ENCODE measurements around the gene IL7R.

The IL7R gene

GRCh38 chr5:35856765-35857351, at the start of gene IL7R:
Gene IL7R, plus strand, starts transcription at chr5:35856891. Its CDS starts 87 bp downstream, at chr5:35856978.
- no peak for DNase-seq (ENCODE audit: low read depth)

GRCh38 chr5:35810601-35811000, 46.1 kb upstream of the IL7R start:
- DNase-seq (ENCODE audit: low read depth): no peak

GRCh38 chr5:35811108-35811741, 45.5 kb upstream of the IL7R start:
- no peak for DNase-seq (ENCODE audit: low read depth)

GRCh38 chr5:35813521-35813920, 43.2 kb upstream of the IL7R start:
- DNase-seq (ENCODE audit: low read depth): no peak

- no peak for DNase-seq (ENCODE audit: low read depth)
These were observed 41.4 kb upstream of the IL7R start for GRCh38 chr5:35815089-35815936.

GRCh38 chr5:35816881-35817521, 39.7 kb upstream of the IL7R start:
- no peak for DNase-seq (ENCODE audit: low read depth)

GRCh38 chr5:35819026-35819425, 37.7 kb upstream of the IL7R start:
- DNase-seq (ENCODE audit: low read depth): no peak

GRCh38 chr5:35819668-35820067, 37.0 kb upstream of the IL7R start:
- DNase-seq (ENCODE audit: low read depth): no peak

GRCh38 chr5:35820735-35821134, 36.0 kb upstream of the IL7R start:
- no peak for DNase-seq (ENCODE audit: low read depth)

GRCh38 chr5:35821513-35821912, 35.2 kb upstream of the IL7R start:
- DNase-seq (ENCODE audit: low read depth): no peak

GRCh38 chr5:35822511-35822910, 34.2 kb upstream of the IL7R start:
- DNase-seq (ENCODE audit: low read depth): no peak

- DNase-seq (ENCODE audit: low read depth): no peak
These were observed 33.2 kb upstream of the IL7R start for GRCh38 chr5:35823347-35824098.

GRCh38 chr5:35826056-35826455, 30.6 kb upstream of the IL7R start:
- no peak for DNase-seq (ENCODE audit: low read depth)

- DNase-seq (ENCODE audit: low read depth): no peak
These were observed 30.1 kb upstream of the IL7R start for GRCh38 chr5:35826554-35826953.

- no peak for DNase-seq (ENCODE audit: low read depth)
These were observed 28.6 kb upstream of the IL7R start for GRCh38 chr5:35828082-35828598.

- no peak for DNase-seq (ENCODE audit: low read depth)
These were observed 26.1 kb upstream of the IL7R start for GRCh38 chr5:35830587-35830986.

GRCh38 chr5:35832762-35833161, 23.9 kb upstream of the IL7R start:
- no peak for DNase-seq (ENCODE audit: low read depth)

GRCh38 chr5:35833224-35833623, 23.5 kb upstream of the IL7R start:
- DNase-seq (ENCODE audit: low read depth): no peak

GRCh38 chr5:35835796-35836742, 20.6 kb upstream of the IL7R start:
- no peak for DNase-seq (ENCODE audit: low read depth)

GRCh38 chr5:35838370-35839042, 18.2 kb upstream of the IL7R start:
- no peak for DNase-seq (ENCODE audit: low read depth)
